ENCODE measurements around the gene PLA2G2D.

Gene PLA2G2D

GRCh38 chr1:20093940-20094391 lies 25.4 kb downstream of the PLA2G2D start:
- Histone ChIP-seq H3K27me3 (ENCODE audit: control insufficient read depth, insufficient read depth, low read length) (peaks cover 76% of the 10 kb centered on the region), H3K36me3 (ENCODE audit: insufficient read depth, low read length) (no peaks in the 10 kb centered on the region), H3K4me2 (ENCODE audit: low read length) (no peak overlapping the region), H3K4me1 (ENCODE audit: control insufficient read depth, insufficient read depth, low read length) (no peaks in the 10 kb centered on the region), H3K9ac (ENCODE audit: low read depth, low read length) (no peak overlapping the region), H3K9me3 (replicated peaks; ENCODE audit: low read length) (no peaks in the 10 kb centered on the region), H3K4me3 (ENCODE audit: low read length) (no peak overlapping the region)

DNA sequence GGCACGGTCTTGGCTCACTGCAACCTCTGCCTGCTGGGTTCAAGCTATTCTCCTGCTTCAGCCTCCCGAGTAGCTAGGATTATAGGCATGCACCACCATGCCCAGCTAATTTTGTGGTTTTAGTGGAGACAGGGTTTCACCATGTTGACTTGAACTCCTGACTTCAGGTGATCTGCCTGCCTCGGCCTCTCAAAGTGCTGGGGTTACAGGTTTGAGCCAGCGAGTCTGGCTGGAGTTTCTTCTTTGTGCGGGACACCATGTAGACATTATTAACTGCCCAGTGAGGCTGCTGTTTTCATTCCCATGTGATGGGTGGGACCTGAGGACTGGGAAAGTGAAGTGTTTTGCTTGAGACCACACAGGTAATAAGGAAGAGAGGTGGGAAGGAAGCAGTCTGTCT lies 26.0 kb downstream of the PLA2G2D start:
- H3K36me3 ChIP-seq (ENCODE audit: insufficient read depth, low read length) = no peaks in the 10 kb centered on the region
- H3K9me3 ChIP-seq (replicated peaks; ENCODE audit: low read length) = no peaks in the 10 kb centered on the region
- H3K4me2 ChIP-seq (ENCODE audit: low read length) = no peak overlapping the region
- H3K27me3 ChIP-seq (ENCODE audit: control insufficient read depth, insufficient read depth, low read length) = peaks cover 73% of the 10 kb centered on the region
- no peak overlapping the region for H3K9ac ChIP-seq (ENCODE audit: low read depth, low read length)
- no peaks in the 10 kb centered on the region for H3K4me1 ChIP-seq (ENCODE audit: control insufficient read depth, insufficient read depth, low read length)
- H3K4me3 ChIP-seq (ENCODE audit: low read length) = no peak overlapping the region

- Histone ChIP-seq H3K9ac (ENCODE audit: low read depth, low read length) (no peak overlapping the region), H3K4me2 (ENCODE audit: low read length) (no peak overlapping the region)
These were observed 28.7 kb downstream of the PLA2G2D start for GRCh38 chr1:20090641-20091040.

DNA sequence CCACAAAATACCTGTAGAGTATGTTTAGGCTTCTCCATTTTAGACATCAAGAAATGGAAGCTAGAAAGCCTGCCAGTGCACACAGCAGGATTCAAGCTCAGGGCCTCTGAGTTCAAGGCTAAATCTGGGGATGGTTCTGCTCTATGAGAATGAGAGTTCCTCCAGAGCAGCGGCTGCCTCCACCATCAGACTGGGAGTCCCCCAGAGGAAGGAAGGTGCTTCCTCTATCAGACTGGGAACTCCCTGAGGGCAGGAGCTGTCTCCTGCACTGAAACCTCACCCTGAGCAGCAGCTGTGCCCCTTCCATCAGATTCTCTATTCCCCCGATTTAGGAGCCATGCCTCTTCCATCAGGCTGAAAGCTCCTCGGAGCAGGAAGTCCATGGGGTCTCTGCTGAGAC lies 29.2 kb downstream of the PLA2G2D start:
- Histone ChIP-seq H3K9ac (ENCODE audit: low read depth, low read length) (no peak overlapping the region), H3K36me3 (ENCODE audit: insufficient read depth, low read length) (no peaks in the 10 kb centered on the region), H3K9me3 (replicated peaks; ENCODE audit: low read length) (no peaks in the 10 kb centered on the region), H3K27me3 (ENCODE audit: control insufficient read depth, insufficient read depth, low read length) (peaks cover 52% of the 10 kb centered on the region), H3K4me3 (ENCODE audit: low read length) (no peak overlapping the region), H3K4me2 (ENCODE audit: low read length) (no peak overlapping the region), H3K4me1 (ENCODE audit: control insufficient read depth, insufficient read depth, low read length) (no peaks in the 10 kb centered on the region)

More at GRCh38 chr1:20090641-20091040, 28.7 kb downstream of the PLA2G2D start:
- Histone ChIP-seq H3K27me3 (ENCODE audit: control insufficient read depth, insufficient read depth, low read length) (peaks cover 52% of the 10 kb centered on the region), H3K4me1 (ENCODE audit: control insufficient read depth, insufficient read depth, low read length) (no peaks in the 10 kb centered on the region), H3K4me3 (ENCODE audit: low read length) (no peak overlapping the region), H3K9me3 (replicated peaks; ENCODE audit: low read length) (no peaks in the 10 kb centered on the region), H3K36me3 (ENCODE audit: insufficient read depth, low read length) (no peaks in the 10 kb centered on the region)

GRCh38 chr1:20089328-20090077 lies 29.8 kb downstream of the PLA2G2D start:
- Histone ChIP-seq H3K9ac (ENCODE audit: low read depth, low read length) (no peak overlapping the region), H3K4me1 (ENCODE audit: control insufficient read depth, insufficient read depth, low read length) (no peaks in the 10 kb centered on the region), H3K36me3 (ENCODE audit: insufficient read depth, low read length) (no peaks in the 10 kb centered on the region), H3K4me2 (ENCODE audit: low read length) (no peak overlapping the region), H3K9me3 (replicated peaks; ENCODE audit: low read length) (no peaks in the 10 kb centered on the region), H3K27me3 (ENCODE audit: control insufficient read depth, insufficient read depth, low read length) (peaks cover 48% of the 10 kb centered on the region), H3K4me3 (ENCODE audit: low read length) (no peak overlapping the region)

DNA sequence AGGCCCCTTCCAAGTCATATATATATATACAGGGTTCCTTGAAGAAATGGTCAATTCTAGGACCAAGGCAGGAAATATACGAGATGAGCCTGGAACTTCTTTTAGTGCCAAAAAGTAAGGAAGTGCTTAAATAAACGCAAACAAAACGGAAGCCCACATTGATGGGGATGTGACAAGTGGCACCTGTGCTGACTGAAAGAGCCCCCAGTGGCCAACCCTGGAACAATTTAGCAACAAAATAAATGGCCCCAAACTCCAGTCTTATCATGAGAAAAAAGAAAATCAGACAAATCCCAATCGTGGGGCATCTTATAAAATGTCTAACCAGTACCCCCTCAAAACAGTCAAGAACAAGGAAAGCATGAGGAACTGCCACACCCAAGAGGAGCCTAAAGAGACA lies 31.7 kb downstream of the PLA2G2D start:
- no peaks in the 10 kb centered on the region for H3K36me3 ChIP-seq (ENCODE audit: insufficient read depth, low read length)
- H3K4me1 ChIP-seq (ENCODE audit: control insufficient read depth, insufficient read depth, low read length) = no peaks in the 10 kb centered on the region
- no peak overlapping the region for H3K4me3 ChIP-seq (ENCODE audit: low read length)
- H3K9ac ChIP-seq (ENCODE audit: low read depth, low read length) = no peak overlapping the region
- no peak overlapping the region for H3K4me2 ChIP-seq (ENCODE audit: low read length)
- peaks cover 39% of the 10 kb centered on the region for H3K27me3 ChIP-seq (ENCODE audit: control insufficient read depth, insufficient read depth, low read length)
- no peaks in the 10 kb centered on the region for H3K9me3 ChIP-seq (replicated peaks; ENCODE audit: low read length)

DNA sequence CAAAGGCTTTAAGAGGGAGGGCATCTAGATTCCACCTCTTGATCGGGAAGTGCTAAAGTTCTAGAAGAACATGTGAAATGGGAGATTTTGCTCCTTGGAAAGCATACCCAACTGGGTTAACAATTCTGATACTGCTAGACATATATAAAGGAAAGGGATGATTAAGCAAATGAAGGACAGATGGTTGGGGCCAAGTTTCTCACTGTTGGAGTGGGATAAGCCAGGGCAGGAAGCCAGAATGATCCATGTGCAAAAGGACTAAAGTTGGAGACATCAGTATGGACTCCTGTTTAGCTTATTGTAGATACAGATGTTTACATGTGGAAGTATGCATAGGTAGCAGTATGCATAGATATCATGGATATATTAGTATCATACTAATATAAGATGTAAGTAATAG lies 32.5 kb downstream of the PLA2G2D start:
- H3K9ac ChIP-seq (ENCODE audit: low read depth, low read length) = no peak overlapping the region
- H3K9me3 ChIP-seq (replicated peaks; ENCODE audit: low read length) = no peaks in the 10 kb centered on the region
- H3K27me3 ChIP-seq (ENCODE audit: control insufficient read depth, insufficient read depth, low read length) = peaks cover 37% of the 10 kb centered on the region
- no peaks in the 10 kb centered on the region for H3K36me3 ChIP-seq (ENCODE audit: insufficient read depth, low read length)
- no peak overlapping the region for H3K4me3 ChIP-seq (ENCODE audit: low read length)
- H3K4me2 ChIP-seq (ENCODE audit: low read length) = no peak overlapping the region
- H3K4me1 ChIP-seq (ENCODE audit: control insufficient read depth, insufficient read depth, low read length) = no peaks in the 10 kb centered on the region

- Histone ChIP-seq H3K4me1 (ENCODE audit: control insufficient read depth, insufficient read depth, low read length) (no peaks in the 10 kb centered on the region), H3K27me3 (ENCODE audit: control insufficient read depth, insufficient read depth, low read length) (peaks cover 32% of the 10 kb centered on the region), H3K36me3 (ENCODE audit: insufficient read depth, low read length) (no peaks in the 10 kb centered on the region), H3K4me3 (ENCODE audit: low read length) (no peak overlapping the region), H3K9ac (ENCODE audit: low read depth, low read length) (no peak overlapping the region), H3K4me2 (ENCODE audit: low read length) (no peak overlapping the region), H3K9me3 (replicated peaks; ENCODE audit: low read length) (no peaks in the 10 kb centered on the region)
These were observed 36.0 kb downstream of the PLA2G2D start for GRCh38 chr1:20083178-20083944.

DNA sequence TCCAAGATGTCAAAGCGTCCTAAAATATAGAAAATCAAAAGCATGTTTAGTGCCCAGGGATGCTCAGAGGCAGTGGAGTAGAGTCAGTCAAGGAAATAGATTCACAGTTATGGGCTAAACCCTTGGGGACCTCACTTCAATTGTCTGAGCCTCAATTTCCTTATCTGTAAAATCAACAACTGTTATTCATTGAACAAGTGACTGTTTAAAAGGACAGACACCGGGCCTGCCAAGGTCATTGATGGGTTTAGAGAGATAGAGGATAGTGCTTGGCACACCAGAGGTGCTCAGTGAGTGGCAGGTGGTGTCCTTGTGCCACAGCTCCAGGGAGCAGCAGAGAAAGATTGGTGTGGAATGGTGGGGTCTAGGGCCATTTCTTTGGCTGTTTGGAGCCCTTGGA lies 36.6 kb downstream of the PLA2G2D start:
- Histone ChIP-seq H3K4me1 (ENCODE audit: control insufficient read depth, insufficient read depth, low read length) (no peaks in the 10 kb centered on the region), H3K27me3 (ENCODE audit: control insufficient read depth, insufficient read depth, low read length) (peaks cover 38% of the 10 kb centered on the region), H3K36me3 (ENCODE audit: insufficient read depth, low read length) (no peaks in the 10 kb centered on the region), H3K9me3 (replicated peaks; ENCODE audit: low read length) (no peaks in the 10 kb centered on the region), H3K9ac (ENCODE audit: low read depth, low read length) (no peak overlapping the region), H3K4me2 (ENCODE audit: low read length) (no peak overlapping the region), H3K4me3 (ENCODE audit: low read length) (no peak overlapping the region)

DNA sequence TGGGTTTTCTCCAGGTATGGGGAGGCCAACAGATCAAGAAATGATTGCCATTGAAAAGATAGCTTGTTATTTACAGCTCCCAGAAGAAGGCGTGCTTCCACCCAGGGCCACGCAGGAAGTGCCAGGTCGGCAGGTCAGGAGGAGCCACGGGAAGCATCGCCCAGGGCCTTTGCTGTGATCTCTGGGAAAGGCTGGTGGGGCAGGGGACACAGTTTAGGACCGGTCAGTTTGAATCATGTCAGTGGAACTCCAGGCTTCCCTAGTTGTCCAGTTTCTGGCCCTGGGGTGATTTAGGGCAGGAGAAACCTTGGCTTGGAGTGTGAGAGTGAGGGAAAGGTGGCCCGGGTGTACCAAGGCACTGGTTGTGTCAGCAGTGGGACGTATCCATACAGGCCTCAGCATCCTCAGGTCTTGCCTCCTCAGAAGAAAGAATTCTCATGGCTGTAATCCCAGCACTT lies 38.0 kb downstream of the PLA2G2D start:
- no peaks in the 10 kb centered on the region for H3K9me3 ChIP-seq (replicated peaks; ENCODE audit: low read length)
- H3K4me2 ChIP-seq (ENCODE audit: low read length) = no peak overlapping the region
- H3K27me3 ChIP-seq (ENCODE audit: control insufficient read depth, insufficient read depth, low read length) = peaks cover 51% of the 10 kb centered on the region
- H3K9ac ChIP-seq (ENCODE audit: low read depth, low read length) = no peak overlapping the region
- no peaks in the 10 kb centered on the region for H3K36me3 ChIP-seq (ENCODE audit: insufficient read depth, low read length)
- H3K4me3 ChIP-seq (ENCODE audit: low read length) = no peak overlapping the region
- H3K4me1 ChIP-seq (ENCODE audit: control insufficient read depth, insufficient read depth, low read length) = no peaks in the 10 kb centered on the region

GRCh38 chr1:20080441-20081352 lies 38.6 kb downstream of the PLA2G2D start:
- Histone ChIP-seq H3K4me3 (ENCODE audit: low read length) (no peak overlapping the region), H3K27me3 (ENCODE audit: control insufficient read depth, insufficient read depth, low read length) (peaks cover 51% of the 10 kb centered on the region), H3K9me3 (replicated peaks; ENCODE audit: low read length) (no peaks in the 10 kb centered on the region), H3K9ac (ENCODE audit: low read depth, low read length) (no peak overlapping the region), H3K4me2 (ENCODE audit: low read length) (no peak overlapping the region), H3K4me1 (ENCODE audit: control insufficient read depth, insufficient read depth, low read length) (no peaks in the 10 kb centered on the region), H3K36me3 (ENCODE audit: insufficient read depth, low read length) (no peaks in the 10 kb centered on the region)

Data from skeletal muscle satellite cell (primary cell).